GM21360 (cell line): ENCODE results near the gene C2orf66.

Experiments
- ATAC-seq: cut with Tn5 transposase; IDR thresholded peaks from one replicate; pipeline ENCODE4 v1.9.1; 2021; ENCODE audit warnings: mild to moderate bottlenecking, moderate library complexity; ENCODE audit not compliant: unreplicated experiment

The C2orf66 gene

GRCh38 chr2:196809260-196809659 is at the start of gene C2orf66:
Gene C2orf66 (minus strand): TSS chr2:196809355. CDS start chr2:196809336, 19 bp downstream.
- no peak for ATAC-seq

DNA sequence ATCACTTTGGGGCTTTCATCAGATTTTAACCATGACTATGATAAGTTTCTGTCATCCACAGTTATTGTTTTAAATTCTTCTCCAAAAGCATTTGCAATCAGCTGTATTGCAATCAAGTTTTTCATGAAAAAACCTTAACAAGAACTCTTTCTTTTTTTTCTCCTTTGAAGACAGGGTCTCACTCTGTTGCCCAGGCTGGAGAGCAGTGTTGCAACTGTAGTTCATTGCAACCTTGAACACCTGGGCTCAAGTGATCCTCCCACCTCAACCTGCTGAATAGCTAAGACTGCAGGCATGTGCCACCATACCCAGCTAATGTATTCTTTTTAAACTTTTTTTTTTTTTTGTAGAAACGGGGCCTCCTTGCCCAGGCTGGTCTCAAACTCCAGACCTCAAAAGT is 45.5 kb upstream of the C2orf66 start:
- ATAC-seq, result no peak

DNA sequence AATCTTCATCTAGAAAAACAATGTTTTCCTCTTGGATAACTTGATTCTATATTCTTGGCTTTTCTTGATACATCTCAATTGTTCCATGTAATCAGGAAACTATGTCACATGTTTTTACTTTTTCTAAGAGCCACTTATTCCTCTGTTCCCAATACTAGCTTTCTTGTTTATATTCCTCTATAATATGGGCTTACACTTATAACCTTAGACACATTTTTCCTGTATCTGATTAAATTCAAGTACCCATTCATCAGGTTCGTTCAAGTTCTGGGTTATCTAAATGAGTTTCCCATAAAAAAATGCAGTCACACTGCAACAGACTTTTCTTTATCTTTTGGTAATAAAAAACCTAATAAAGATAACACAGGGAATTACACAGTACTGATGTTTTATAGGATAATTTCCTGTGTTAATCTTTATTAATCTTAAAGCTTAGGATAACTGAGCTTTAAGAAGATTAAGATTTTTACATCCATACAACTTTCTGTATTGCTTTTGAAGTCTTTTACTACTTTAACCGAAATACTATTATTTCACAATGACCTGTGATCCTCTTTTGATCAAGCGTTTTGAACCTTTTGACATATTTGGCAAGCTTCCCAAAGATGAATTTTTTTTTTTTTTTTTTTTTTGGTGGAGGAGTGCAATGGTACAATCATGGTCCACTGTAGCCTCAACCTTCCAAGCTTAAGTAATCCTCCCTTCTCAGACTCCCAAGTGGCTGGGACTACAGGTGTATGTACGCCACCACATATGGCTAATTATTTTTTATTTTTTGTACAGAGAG is 44.3 kb upstream of the C2orf66 start:
- ATAC-seq, result no peak

GRCh38 chr2:196851088-196851487 is 41.9 kb upstream of the C2orf66 start:
- no peak for ATAC-seq

DNA sequence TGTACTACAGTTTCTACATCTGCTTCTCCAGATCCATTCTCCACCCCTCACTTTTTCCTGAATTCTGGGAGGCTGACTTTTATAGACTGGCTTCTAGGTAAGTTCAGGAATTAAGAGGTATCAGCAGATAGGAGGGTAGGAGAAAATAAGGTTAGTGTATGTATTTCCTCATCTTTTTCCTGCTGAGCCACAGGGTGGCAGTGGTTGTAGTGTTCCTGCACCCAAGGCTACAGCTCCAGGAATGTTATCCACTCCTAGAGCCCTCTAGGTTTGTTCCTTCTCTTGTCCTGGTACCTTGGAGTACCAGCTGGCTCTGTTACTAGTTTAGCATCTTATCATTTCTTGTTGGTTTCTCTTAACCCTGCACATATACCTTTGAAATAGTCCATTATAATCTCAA is 40.7 kb upstream of the C2orf66 start:
- no peak for ATAC-seq

- no peak for ATAC-seq
Measured at GRCh38 chr2:196846295-196846694, 37.1 kb upstream of the C2orf66 start.

GRCh38 chr2:196845371-196845770 is 36.2 kb upstream of the C2orf66 start:
- no peak for ATAC-seq

DNA sequence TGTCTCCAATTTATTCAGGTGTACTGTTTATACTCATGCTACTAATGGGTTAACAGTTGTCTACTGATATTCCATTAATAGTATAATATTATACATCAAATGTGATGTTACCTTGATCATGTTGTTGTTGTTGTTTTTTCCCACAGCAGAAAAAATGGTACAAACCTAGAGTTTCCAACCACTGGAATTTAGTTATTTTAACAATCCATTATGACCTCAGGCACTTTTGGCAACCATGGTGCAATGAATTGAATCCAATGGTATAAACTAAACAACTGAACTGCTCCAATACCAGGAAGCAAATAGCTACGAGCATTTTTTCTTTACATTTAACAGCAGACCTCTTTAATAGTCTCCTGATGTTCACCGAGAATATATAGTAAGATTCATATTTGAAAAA is 31.0 kb upstream of the C2orf66 start:
- ATAC-seq, result no peak

GRCh38 chr2:196839574-196839973 is 30.4 kb upstream of the C2orf66 start:
- ATAC-seq, result no peak

GRCh38 chr2:196836440-196836839 is 27.3 kb upstream of the C2orf66 start:
- ATAC-seq, result no peak

DNA sequence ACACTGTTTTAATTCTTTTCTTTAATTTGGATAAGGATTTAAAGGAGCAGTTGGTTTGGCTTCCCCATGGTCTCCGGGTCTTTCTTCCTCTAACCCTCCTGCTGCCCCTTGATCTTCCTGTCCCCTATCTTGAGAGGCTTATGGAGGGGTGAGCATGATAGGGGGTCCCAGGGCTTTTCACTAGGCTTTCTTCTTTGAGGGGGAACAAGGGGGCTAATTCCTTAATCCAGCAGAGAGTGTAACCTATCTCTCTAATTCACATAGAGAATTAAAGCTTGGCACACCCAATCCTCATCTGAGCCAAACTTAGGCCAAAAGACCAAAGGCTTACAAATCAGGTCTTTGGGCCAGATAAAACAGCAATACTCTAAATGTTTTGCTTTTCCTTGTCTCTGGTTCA is 21.5 kb upstream of the C2orf66 start:
- no peak for ATAC-seq

- ATAC-seq, result no peak
Measured at GRCh38 chr2:196827356-196827755, 18.2 kb upstream of the C2orf66 start.

GRCh38 chr2:196823750-196824522 is 14.8 kb upstream of the C2orf66 start:
- no peak for ATAC-seq

- no peak for ATAC-seq
Measured at GRCh38 chr2:196821195-196821594, 12.0 kb upstream of the C2orf66 start.

- ATAC-seq, result no peak
Measured at GRCh38 chr2:196808083-196808665, 981 bp downstream of the C2orf66 start.

DNA sequence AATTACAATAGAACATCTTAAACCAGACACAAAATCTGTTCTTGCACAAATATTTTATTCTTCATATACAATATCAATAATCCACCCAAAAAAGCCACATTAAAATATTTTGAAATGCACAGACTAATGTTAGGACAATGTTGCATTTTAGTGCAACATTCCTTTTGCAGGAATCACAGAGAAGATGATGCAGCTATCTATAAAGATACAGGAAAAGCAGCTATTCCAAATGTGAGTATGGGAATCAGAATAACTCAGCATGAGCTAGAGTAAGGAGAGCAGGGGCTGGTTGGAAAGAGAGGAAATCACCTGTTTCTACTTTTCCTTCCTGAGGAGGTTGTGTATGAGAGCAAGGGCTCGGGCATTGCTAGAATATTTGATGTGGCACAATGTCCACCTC is 4.8 kb downstream of the C2orf66 start:
- no peak for ATAC-seq

DNA sequence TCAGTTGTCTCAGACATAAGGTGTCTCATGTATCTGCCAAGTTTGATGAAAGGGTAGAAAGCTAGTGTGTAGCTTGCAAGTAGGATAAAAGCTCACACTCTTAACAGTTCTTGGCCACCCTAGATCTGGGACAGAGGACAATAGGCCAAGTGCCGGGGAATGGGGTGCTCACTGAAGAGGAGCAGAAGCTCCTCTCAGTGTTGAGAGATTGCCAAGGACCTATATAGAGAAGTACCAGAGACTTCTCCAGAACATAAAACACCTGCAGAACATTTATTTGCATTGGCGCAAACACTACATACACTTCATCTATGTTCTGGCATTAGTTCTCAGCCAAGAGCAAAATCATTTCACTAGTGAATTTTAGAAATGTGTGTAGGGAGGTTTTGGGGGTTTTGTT is 6.8 kb downstream of the C2orf66 start:
- ATAC-seq, result no peak

GRCh38 chr2:196801674-196802261 is 7.4 kb downstream of the C2orf66 start:
- ATAC-seq, result no peak

- ATAC-seq, result peak; percentile 5
Measured at GRCh38 chr2:196798980-196799379, 10.2 kb downstream of the C2orf66 start.

- ATAC-seq, result no peak
Measured at GRCh38 chr2:196792865-196793264, 16.3 kb downstream of the C2orf66 start.

- no peak for ATAC-seq
Measured at GRCh38 chr2:196783431-196784094, 25.6 kb downstream of the C2orf66 start.
